GM18505 (cell line): Measurements from ENCODE around the gene RSU1.
A peak's percentile ranks its signal among the peaks of the same experiment; 100 is the strongest.
"Not testable (repeated sequence)": the region's sequence is repeated elsewhere in the genome, so short reads cannot be mapped to it uniquely, and the experiment has no call there.

ENCODE experiments used
- ATAC-seq: cut with Tn5 transposase; IDR thresholded peaks from one replicate; pipeline ENCODE4 v1.9.1; 2021; ENCODE audit not compliant: unreplicated experiment
- POLR2A ChIP-seq: IDR thresholded peaks from 4 replicates; pipeline ENCODE4 v1.6.1; 2011; ENCODE audit warnings: borderline replicate concordance; ENCODE audit not compliant: insufficient read depth, insufficient read length; ENCODE audit errors: extremely low read depth

The RSU1 gene

GRCh38 chr10:16845248-16845647 is 28.0 kb upstream of the RSU1 start:
- ATAC-seq, result no peak
- TF ChIP-seq POLR2A, result no peak

- ATAC-seq, result no peak
- no peak for TF ChIP-seq POLR2A
These were observed 26.1 kb upstream of the RSU1 start for GRCh38 chr10:16843252-16843870.

GRCh38 chr10:16835228-16835627 is 18.0 kb upstream of the RSU1 start:
- ATAC-seq, result no peak
- no peak for TF ChIP-seq POLR2A

GRCh38 chr10:16832351-16833080 is 15.3 kb upstream of the RSU1 start:
- ATAC-seq, result no peak
- TF ChIP-seq POLR2A, result no peak

GRCh38 chr10:16828701-16829175 is 11.5 kb upstream of the RSU1 start:
- no peak for ATAC-seq
- no peak for TF ChIP-seq POLR2A

GRCh38 chr10:16828114-16828568 is 10.9 kb upstream of the RSU1 start:
- peak; percentile 75 for ATAC-seq
- no peak for TF ChIP-seq POLR2A

- not testable (repeated sequence) for ATAC-seq
These were observed 10.2 kb upstream of the RSU1 start for GRCh38 chr10:16827474-16827873.

GRCh38 chr10:16822726-16823360 is 5.6 kb upstream of the RSU1 start:
- no peak for TF ChIP-seq POLR2A
- ATAC-seq, result no peak

GRCh38 chr10:16822027-16822426 is 4.8 kb upstream of the RSU1 start:
- no peak for ATAC-seq
- no peak for TF ChIP-seq POLR2A

- TF ChIP-seq POLR2A, result no peak
- ATAC-seq, result no peak
These were observed 3.2 kb upstream of the RSU1 start for GRCh38 chr10:16820421-16820820.

GRCh38 chr10:16820018-16820417 is 2.8 kb upstream of the RSU1 start:
- no peak for ATAC-seq
- no peak for TF ChIP-seq POLR2A

- no peak for TF ChIP-seq POLR2A
- ATAC-seq, result no peak
These were observed 2.2 kb upstream of the RSU1 start for GRCh38 chr10:16819436-16819835.

GRCh38 chr10:16819026-16819425 is 1.8 kb upstream of the RSU1 start:
- no peak for ATAC-seq
- TF ChIP-seq POLR2A, result no peak

- ATAC-seq, result no peak
- TF ChIP-seq POLR2A, result no peak
These were observed 447 bp downstream of the RSU1 start for GRCh38 chr10:16816830-16817124.
